ENCODE results near the gene DOCK8. TPM values are rescaled to one million over a fixed set of nuclear protein-coding genes. Genes with fewer than 3 reads are reported as not detected.

Gene DOCK8
- total and polyA plus RNA-seq, 10 of the 15 experiments (the other 5 are each of a cell fraction or from before 2014, with no cell fraction given) = 35.4 to 100 (median 44.7) TPM

DNA sequence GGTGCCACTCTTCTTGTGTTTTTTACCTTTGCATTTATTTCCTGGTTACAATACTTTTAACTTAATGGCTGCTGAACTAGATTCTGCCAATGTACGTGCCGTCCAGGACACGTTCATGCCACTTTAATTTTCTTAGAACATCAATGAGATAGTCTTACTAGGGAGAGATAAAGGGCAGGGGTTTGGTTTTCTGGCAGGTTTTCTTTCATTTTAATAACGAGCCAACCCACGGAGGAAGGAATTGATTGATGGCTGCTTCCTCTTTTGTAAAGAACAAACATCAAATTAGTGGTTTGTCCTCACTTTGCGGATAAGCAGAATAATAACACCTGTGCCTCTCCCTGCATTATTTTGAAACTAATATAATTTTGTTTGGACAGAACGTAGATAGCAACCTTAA is 135.7 kb downstream of the DOCK8 start:
- Histone ChIP-seq H2AFZ (ENCODE audit: control insufficient read depth, low read depth, low read length) (no peak overlapping the region), H3K79me2 (ENCODE audit: control insufficient read depth, insufficient read depth, low read length) (no peaks in the 10 kb centered on the region), H3K4me3 (no peak overlapping the region), H3K9me3 (replicated peaks; ENCODE audit: control insufficient read depth, insufficient read depth, low read length) (no peaks in the 10 kb centered on the region), H4K20me1 (ENCODE audit: control insufficient read depth, insufficient read depth) (no peaks in the 10 kb centered on the region), H3K4me2 (ENCODE audit: control insufficient read depth, insufficient read depth) (no peak overlapping the region), H3K27ac (ENCODE audit: control insufficient read depth, insufficient read depth) (no peak overlapping the region), H3K36me3 (ENCODE audit: control insufficient read depth in 2 of 2, insufficient read depth in 2 of 2, low read length in 1 of 2) (peaks cover 22 to 51% of the 10 kb centered on the region in 2 experiments), H3K9ac (ENCODE audit: control insufficient read depth, insufficient read depth, low read length) (no peak overlapping the region), H3K27me3 (replicated peaks in 1 of 2; ENCODE audit: control insufficient read depth in 2 of 2, insufficient read depth in 2 of 2, low read length in 1 of 2) (no peaks in the 10 kb centered on the region), H3K4me1 (ENCODE audit: control insufficient read depth, insufficient read depth, low read length) (no peaks in the 10 kb centered on the region)
- ATAC-seq (no peak), FAIRE-seq (no peak), DNase-seq (ENCODE audit: low read depth, low spot score) (no peak)
- ChIA-PET RAD21 (ENCODE audit: unreplicated experiment) (no interaction called here), CTCF (no interaction called here), POLR2A (no interaction called here), SMC1A (ENCODE audit: uncharacterized antibody, unreplicated experiment) (interaction anchor here (1.2 kb wide), 1 partner anchor 12 kb away, joined by 3 read pairs; no protein-coding TSS in a partner anchor)
- BruUV-seq (replicated peaks) = no TSS peak
- intact Hi-C loops (cut with micrococcal nuclease; ENCODE audit: unreplicated experiment) = no loop called here
- no peak for TF ChIP-seq NR2F1 (conservative IDR thresholded peaks at IDR 0.05)
- TF ChIP-seq, protein P1, sequence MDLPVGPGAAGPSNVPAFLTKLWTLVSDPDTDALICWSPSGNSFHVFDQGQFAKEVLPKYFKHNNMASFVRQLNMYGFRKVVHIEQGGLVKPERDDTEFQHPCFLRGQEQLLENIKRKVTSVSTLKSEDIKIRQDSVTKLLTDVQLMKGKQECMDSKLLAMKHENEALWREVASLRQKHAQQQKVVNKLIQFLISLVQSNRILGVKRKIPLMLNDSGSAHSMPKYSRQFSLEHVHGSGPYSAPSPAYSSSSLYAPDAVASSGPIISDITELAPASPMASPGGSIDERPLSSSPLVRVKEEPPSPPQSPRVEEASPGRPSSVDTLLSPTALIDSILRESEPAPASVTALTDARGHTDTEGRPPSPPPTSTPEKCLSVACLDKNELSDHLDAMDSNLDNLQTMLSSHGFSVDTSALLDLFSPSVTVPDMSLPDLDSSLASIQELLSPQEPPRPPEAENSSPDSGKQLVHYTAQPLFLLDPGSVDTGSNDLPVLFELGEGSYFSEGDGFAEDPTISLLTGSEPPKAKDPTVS (IDR thresholded peaks at IDR 0.05; ENCODE audit: low read depth, low read length) = no peak
- TF ChIP-seq NR2C1 (IDR thresholded peaks at IDR 0.05) = no peak
- TF ChIP-seq NRF1 (conservative IDR thresholded peaks at IDR 0.05; ENCODE audit: low read depth, low read length) = no peak
- no peak for TF ChIP-seq TCF3 (IDR thresholded peaks at IDR 0.05; ENCODE audit: borderline replicate concordance, insufficient read depth, low read depth, low read length)
- no peak for TF ChIP-seq EP300 (IDR thresholded peaks at IDR 0.05; ENCODE audit: borderline replicate concordance in 1 of 2, control insufficient read depth in 1 of 2, low read depth in 2 of 2, low read length in 2 of 2)
- TF ChIP-seq, protein P2, sequence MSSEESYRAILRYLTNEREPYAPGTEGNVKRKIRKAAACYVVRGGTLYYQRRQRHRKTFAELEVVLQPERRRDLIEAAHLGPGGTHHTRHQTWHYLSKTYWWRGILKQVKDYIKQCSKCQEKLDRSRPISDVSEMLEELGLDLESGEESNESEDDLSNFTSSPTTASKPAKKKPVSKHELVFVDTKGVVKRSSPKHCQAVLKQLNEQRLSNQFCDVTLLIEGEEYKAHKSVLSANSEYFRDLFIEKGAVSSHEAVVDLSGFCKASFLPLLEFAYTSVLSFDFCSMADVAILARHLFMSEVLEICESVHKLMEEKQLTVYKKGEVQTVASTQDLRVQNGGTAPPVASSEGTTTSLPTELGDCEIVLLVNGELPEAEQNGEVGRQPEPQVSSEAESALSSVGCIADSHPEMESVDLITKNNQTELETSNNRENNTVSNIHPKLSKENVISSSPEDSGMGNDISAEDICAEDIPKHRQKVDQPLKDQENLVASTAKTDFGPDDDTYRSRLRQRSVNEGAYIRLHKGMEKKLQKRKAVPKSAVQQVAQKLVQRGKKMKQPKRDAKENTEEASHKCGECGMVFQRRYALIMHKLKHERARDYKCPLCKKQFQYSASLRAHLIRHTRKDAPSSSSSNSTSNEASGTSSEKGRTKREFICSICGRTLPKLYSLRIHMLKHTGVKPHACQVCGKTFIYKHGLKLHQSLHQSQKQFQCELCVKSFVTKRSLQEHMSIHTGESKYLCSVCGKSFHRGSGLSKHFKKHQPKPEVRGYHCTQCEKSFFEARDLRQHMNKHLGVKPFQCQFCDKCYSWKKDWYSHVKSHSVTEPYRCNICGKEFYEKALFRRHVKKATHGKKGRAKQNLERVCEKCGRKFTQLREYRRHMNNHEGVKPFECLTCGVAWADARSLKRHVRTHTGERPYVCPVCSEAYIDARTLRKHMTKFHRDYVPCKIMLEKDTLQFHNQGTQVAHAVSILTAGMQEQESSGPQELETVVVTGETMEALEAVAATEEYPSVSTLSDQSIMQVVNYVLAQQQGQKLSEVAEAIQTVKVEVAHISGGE (CRISPR knock-in tag; IDR thresholded peaks at IDR 0.05) = no peak
- TF ChIP-seq GATAD2B (conservative IDR thresholded peaks at IDR 0.05; ENCODE audit: low read depth) = no peak
- no peak for TF ChIP-seq SIX5 (IDR thresholded peaks at IDR 0.05; ENCODE audit: low read depth, low read length, severe bottlenecking)
- TF ChIP-seq, protein P3, sequence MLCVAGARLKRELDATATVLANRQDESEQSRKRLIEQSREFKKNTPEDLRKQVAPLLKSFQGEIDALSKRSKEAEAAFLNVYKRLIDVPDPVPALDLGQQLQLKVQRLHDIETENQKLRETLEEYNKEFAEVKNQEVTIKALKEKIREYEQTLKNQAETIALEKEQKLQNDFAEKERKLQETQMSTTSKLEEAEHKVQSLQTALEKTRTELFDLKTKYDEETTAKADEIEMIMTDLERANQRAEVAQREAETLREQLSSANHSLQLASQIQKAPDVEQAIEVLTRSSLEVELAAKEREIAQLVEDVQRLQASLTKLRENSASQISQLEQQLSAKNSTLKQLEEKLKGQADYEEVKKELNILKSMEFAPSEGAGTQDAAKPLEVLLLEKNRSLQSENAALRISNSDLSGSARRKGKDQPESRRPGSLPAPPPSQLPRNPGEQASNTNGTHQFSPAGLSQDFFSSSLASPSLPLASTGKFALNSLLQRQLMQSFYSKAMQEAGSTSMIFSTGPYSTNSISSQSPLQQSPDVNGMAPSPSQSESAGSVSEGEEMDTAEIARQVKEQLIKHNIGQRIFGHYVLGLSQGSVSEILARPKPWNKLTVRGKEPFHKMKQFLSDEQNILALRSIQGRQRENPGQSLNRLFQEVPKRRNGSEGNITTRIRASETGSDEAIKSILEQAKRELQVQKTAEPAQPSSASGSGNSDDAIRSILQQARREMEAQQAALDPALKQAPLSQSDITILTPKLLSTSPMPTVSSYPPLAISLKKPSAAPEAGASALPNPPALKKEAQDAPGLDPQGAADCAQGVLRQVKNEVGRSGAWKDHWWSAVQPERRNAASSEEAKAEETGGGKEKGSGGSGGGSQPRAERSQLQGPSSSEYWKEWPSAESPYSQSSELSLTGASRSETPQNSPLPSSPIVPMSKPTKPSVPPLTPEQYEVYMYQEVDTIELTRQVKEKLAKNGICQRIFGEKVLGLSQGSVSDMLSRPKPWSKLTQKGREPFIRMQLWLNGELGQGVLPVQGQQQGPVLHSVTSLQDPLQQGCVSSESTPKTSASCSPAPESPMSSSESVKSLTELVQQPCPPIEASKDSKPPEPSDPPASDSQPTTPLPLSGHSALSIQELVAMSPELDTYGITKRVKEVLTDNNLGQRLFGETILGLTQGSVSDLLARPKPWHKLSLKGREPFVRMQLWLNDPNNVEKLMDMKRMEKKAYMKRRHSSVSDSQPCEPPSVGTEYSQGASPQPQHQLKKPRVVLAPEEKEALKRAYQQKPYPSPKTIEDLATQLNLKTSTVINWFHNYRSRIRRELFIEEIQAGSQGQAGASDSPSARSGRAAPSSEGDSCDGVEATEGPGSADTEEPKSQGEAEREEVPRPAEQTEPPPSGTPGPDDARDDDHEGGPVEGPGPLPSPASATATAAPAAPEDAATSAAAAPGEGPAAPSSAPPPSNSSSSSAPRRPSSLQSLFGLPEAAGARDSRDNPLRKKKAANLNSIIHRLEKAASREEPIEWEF (IDR thresholded peaks at IDR 0.05; ENCODE audit: insufficient replicate concordance, low read depth, low read length) = no peak
- no peak for TF ChIP-seq SPI1 (IDR thresholded peaks at IDR 0.05; ENCODE audit: borderline replicate concordance, insufficient read depth, low read depth, low read length)
- TF ChIP-seq RCOR1 (conservative IDR thresholded peaks at IDR 0.05; ENCODE audit: low read depth, low read length) = no peak
- TF ChIP-seq, protein P4, sequence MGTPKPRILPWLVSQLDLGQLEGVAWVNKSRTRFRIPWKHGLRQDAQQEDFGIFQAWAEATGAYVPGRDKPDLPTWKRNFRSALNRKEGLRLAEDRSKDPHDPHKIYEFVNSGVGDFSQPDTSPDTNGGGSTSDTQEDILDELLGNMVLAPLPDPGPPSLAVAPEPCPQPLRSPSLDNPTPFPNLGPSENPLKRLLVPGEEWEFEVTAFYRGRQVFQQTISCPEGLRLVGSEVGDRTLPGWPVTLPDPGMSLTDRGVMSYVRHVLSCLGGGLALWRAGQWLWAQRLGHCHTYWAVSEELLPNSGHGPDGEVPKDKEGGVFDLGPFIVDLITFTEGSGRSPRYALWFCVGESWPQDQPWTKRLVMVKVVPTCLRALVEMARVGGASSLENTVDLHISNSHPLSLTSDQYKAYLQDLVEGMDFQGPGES (IDR thresholded peaks at IDR 0.05) = no peak
- 79% methylated on average over 7 of the region's 7 CpGs for WGBS (ENCODE audit: insufficient coverage, insufficient replicate concordance, low lambda C conversion rate, missing lambda C conversion rate)
- in situ Hi-C loops (cut with MboI) = no loop called here

Data from GM12878 (cell line).